B cell (primary cell): ENCODE measurements around the gene JPT1. TPM values are rescaled to one million over a fixed set of nuclear protein-coding genes. Genes with fewer than 3 reads are reported as not detected.
A peak's percentile ranks its signal among the peaks of the same experiment; 100 is the strongest.

Source experiments
- ATAC-seq: fragments of 200-7000 bp; cut with Tn5 transposase; one replicate; pipeline ENCODE4 v1.10.0; 2021; ENCODE audit warnings: low read depth, mild to moderate bottlenecking, moderate number of reproducible peaks, moderate library complexity
- CTCF ChIA-PET: fragments of 350-600 bp; sonication (Branson Sonifier 250); formaldehyde crosslinking; loops from one replicate; lab custom pipeline; 2021; ENCODE audit warnings: antibody characterized with exemption, inconsistent platforms; lab: Charles Lee
- POLR2A ChIA-PET: fragments of 350-600 bp; sonication (Branson Sonifier 250); formaldehyde crosslinking; loops from one replicate; lab custom pipeline; 2021; ENCODE audit warnings: antibody characterized with exemption; lab: Charles Lee
- DNase-seq: peaks from one replicate; pipeline ENCODE4 v3.0.0; 2013
- H2AFZ ChIP-seq: 2 replicates; pipeline ENCODE4 v1.6.1; 2012; ENCODE audit warnings: mild to moderate bottlenecking, low read depth, low read length; ENCODE audit not compliant: insufficient read depth, poor library complexity, severe bottlenecking
- H3K27ac ChIP-seq, 2 donors: 1 replicate in 1 of 2; 2 replicates in 1 of 2; pipeline ENCODE4 v1.5.1; 2012 to 2013; ENCODE audit warnings: low read length in 2 of 2, mild to moderate bottlenecking in 2 of 2, moderate library complexity in 1 of 2
- H3K27me3 ChIP-seq, 4 experiments: fragments of 200-600 bp in 1 of 4; sonication (generic) in 1 of 4; replicated peaks in 1 of 4; 1 replicate in 2 of 4; 2 replicates in 2 of 4; pipeline versions ENCODE4 v1.6.1 to v1.7.0; 2013 to 2016; ENCODE audit warnings: low read length in 3 of 4, mild to moderate bottlenecking in 2 of 4, mixed read lengths in 1 of 4, moderate library complexity in 1 of 4; ENCODE audit not compliant: insufficient read depth in 4 of 4, control insufficient read depth in 3 of 4; ENCODE audit errors: control extremely low read depth in 1 of 4
- H3K36me3 ChIP-seq, 2 experiments: replicated peaks in 1 of 2; 1 replicate in 1 of 2; 2 replicates in 1 of 2; pipeline versions ENCODE4 v1.6.1 to v1.7.1; 2013; ENCODE audit warnings: low read length in 1 of 2; ENCODE audit not compliant: insufficient read depth in 2 of 2, control insufficient read depth in 1 of 2; ENCODE audit errors: control extremely low read depth in 1 of 2, extremely low read depth in 1 of 2
- H3K4me1 ChIP-seq, 2 donors: fragments of 200-600 bp in 1 of 2; sonication (generic) in 1 of 2; 1 replicate in 1 of 2; 2 replicates in 1 of 2; pipeline versions ENCODE4 v1.5.1 to v1.6.1; 2013 to 2017; ENCODE audit warnings: low read length in 2 of 2; ENCODE audit not compliant: control insufficient read depth in 2 of 2, insufficient read depth in 2 of 2
- H3K4me2 ChIP-seq: replicated peaks from 2 replicates; pipeline ENCODE3; 2012; ENCODE audit warnings: mild to moderate bottlenecking, low read depth, low read length; ENCODE audit not compliant: poor library complexity, severe bottlenecking
- H3K4me3 ChIP-seq, 5 experiments: fragments of 200-600 bp in 1 of 5; sonication (generic) in 1 of 5; 1 replicate in 3 of 5; 2 replicates in 2 of 5; pipeline versions ENCODE4 v1.5.1 to v1.7.0; 2011 to 2016; ENCODE audit warnings: low read length in 4 of 5, mild to moderate bottlenecking in 4 of 5, low read depth in 2 of 5, control low read depth in 1 of 5, moderate library complexity in 1 of 5; ENCODE audit not compliant: insufficient read depth in 1 of 5; ENCODE audit errors: control extremely low read depth in 1 of 5, extremely low read depth in 1 of 5
- H3K79me2 ChIP-seq: fragments of 200-600 bp; sonication (generic); one replicate; pipeline ENCODE4 v1.6.0; 2016; ENCODE audit warnings: low read length; ENCODE audit not compliant: control insufficient read depth, insufficient read depth
- H3K9ac ChIP-seq: fragments of 200-600 bp; sonication (generic); 2 replicates; pipeline ENCODE4 v1.6.1; 2017; ENCODE audit warnings: mild to moderate bottlenecking, low read length, moderate library complexity
- H3K9me3 ChIP-seq, 3 donors: one replicate each; pipeline versions ENCODE4 v1.6.1 to v1.7.1; 2013; ENCODE audit warnings: low read length in 2 of 3; ENCODE audit not compliant: control insufficient read depth in 2 of 3, insufficient read depth in 1 of 3; ENCODE audit errors: control extremely low read depth in 1 of 3
- H4K20me1 ChIP-seq: 2 replicates; pipeline ENCODE4 v1.6.0; 2012; ENCODE audit warnings: mild to moderate bottlenecking, low read length; ENCODE audit not compliant: insufficient read depth, control insufficient read depth, poor library complexity, severe bottlenecking
- H3K27ac Mint-ChIP-seq: one replicate; pipeline ENCODE4 v1.8.0; 2021; ENCODE audit warnings: mixed read lengths
- H3K27me3 Mint-ChIP-seq: one replicate; pipeline ENCODE4 v1.8.0; 2021; ENCODE audit warnings: mixed read lengths
- H3K4me1 Mint-ChIP-seq: one replicate; pipeline ENCODE4 v1.8.0; 2021; ENCODE audit warnings: mixed read lengths
- H3K4me3 Mint-ChIP-seq: one replicate; pipeline ENCODE4 v1.8.0; 2021; ENCODE audit warnings: mixed read lengths
- H3K9me3 Mint-ChIP-seq: one replicate; pipeline ENCODE4 v1.8.0; 2022; ENCODE audit warnings: mixed read lengths; ENCODE audit not compliant: insufficient read depth
- EZH2 ChIP-seq: IDR thresholded peaks from 2 replicates; pipeline ENCODE4 v1.6.1; 2012; ENCODE audit warnings: borderline replicate concordance, low read depth, mild to moderate bottlenecking, moderate library complexity, low read length; ENCODE audit not compliant: insufficient read depth, poor library complexity, severe bottlenecking
- WGBS: methylation state at CpG from one replicate; pipeline ENCODE4 v1.1.5; 2013; ENCODE audit warnings: missing lambda C conversion rate; ENCODE audit not compliant: insufficient coverage; 5-methylcytosine and 5-hydroxymethylcytosine counted together
- intact Hi-C: fragments of 100-400 bp; cut with micrococcal nuclease; formaldehyde crosslinking; loops from one replicate; pipeline ENCODE4 v1.10.0; 2022
- polyA plus RNA-seq: library from polyadenylated mRNA; depleted of rRNA; stranded (reverse); fragments of >200 nt; gene quantifications from 2 replicates; pipeline ENCODE4 v1.2.3, GENCODE V29; 2012
- total RNA-seq, 2 donors: library from RNA; stranded (reverse); fragments of 120-200 nt in 1 of 2; gene quantifications; 1 replicate in 1 of 2; 2 replicates in 1 of 2; pipeline versions ENCODE4 v1.2.3 to v1.2.4, GENCODE V29; 2013 to 2022
- TF ChIP-seq, protein P1 (sequence below): fragments of 200-600 bp; IDR thresholded peaks from one replicate; pipeline ENCODE4 v1.8.0; 2022; ENCODE audit warnings: antibody characterized with exemption, mild to moderate bottlenecking

JPT1 gene
- total and polyA plus RNA-seq, 2 donors (not counting 1 experiment from before 2014, with no cell fraction given), result 34.8 to 37.6 TPM

DNA sequence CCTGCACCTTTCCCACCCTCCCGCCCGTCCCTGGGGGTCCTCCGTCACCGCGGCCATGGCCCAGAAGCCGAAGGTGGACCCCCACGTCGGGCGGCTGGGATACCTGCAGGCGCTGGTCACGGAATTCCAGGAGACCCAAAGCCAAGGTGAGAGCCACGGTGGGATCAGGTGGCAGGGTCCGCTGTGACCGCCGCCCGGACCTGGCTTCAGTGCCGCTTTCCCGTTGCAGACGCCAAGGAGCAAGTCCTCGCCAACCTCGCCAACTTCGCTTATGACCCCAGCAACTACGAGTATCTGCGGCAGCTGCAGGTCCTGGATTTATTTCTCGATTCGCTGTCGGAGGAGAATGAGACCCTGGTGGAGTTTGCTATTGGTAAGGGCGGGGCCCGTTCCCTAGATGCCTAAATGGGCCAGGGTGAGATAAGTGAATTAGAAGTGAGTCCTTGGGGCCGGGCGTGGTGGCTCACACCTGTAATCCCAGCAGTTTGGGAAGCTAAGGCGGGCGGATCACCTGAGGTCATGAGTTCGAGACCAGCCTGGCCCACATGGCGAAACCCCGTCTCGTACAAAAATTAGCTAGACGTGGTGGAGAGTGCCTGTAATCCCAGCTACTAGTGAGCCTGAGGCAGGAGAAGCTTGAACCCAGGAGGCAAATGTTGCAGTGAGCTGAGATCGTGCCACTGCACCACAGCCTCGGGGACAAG lies 43.9 kb downstream of the JPT1 start:
- Histone ChIP-seq H3K4me1 (peaks cover 33 to 37% of the 10 kb centered on the region in 2 donors), H3K4me3 (peak overlapping the region; percentile 80 to 94 (median 84)), H3K9ac (peak overlapping the region; percentile 76), H4K20me1 (no peaks in the 10 kb centered on the region), H3K4me2 (peak overlapping the region; percentile 98), H3K36me3 (no peaks in the 10 kb centered on the region), H2AFZ (peak overlapping the region; percentile 93), H3K9me3 (no peaks in the 10 kb centered on the region), H3K27me3 (peaks cover 0 to 2% (median 0%) of the 10 kb centered on the region in 4 experiments), H3K79me2 (peaks cover 20% of the 10 kb centered on the region), H3K27ac (peak overlapping the region in 1 of 2 donors; percentile 56)
- intact Hi-C loops, result no loop called here
- H3K4me1 Mint-ChIP-seq, result peaks cover 37% of the 10 kb centered on the region
- H3K27ac Mint-ChIP-seq, result peak overlapping the region; percentile 83
- ATAC-seq (no peak), DNase-seq (peak; percentile 51)
- ChIA-PET POLR2A (interaction anchor here (0.6 to 2.8 kb wide), 7 partner anchors 21 to 411 kb away, joined by 3 to 11 read pairs (median 4); partner anchors contain the start of genes NT5C and NUP85), CTCF (interaction anchor here (0.6 to 11.4 kb wide), 14 partner anchors 9 to 302 kb away, joined by 3 to 373 read pairs (median 4); partner anchors contain the start of genes MIF4GD, NT5C and NUP85)
- H3K9me3 Mint-ChIP-seq, result no peaks in the 10 kb centered on the region
- H3K4me3 Mint-ChIP-seq, result peak overlapping the region; percentile 90
- H3K27me3 Mint-ChIP-seq, result no peaks in the 10 kb centered on the region
- TF ChIP-seq EZH2, result no peak
- TF ChIP-seq, protein P1, sequence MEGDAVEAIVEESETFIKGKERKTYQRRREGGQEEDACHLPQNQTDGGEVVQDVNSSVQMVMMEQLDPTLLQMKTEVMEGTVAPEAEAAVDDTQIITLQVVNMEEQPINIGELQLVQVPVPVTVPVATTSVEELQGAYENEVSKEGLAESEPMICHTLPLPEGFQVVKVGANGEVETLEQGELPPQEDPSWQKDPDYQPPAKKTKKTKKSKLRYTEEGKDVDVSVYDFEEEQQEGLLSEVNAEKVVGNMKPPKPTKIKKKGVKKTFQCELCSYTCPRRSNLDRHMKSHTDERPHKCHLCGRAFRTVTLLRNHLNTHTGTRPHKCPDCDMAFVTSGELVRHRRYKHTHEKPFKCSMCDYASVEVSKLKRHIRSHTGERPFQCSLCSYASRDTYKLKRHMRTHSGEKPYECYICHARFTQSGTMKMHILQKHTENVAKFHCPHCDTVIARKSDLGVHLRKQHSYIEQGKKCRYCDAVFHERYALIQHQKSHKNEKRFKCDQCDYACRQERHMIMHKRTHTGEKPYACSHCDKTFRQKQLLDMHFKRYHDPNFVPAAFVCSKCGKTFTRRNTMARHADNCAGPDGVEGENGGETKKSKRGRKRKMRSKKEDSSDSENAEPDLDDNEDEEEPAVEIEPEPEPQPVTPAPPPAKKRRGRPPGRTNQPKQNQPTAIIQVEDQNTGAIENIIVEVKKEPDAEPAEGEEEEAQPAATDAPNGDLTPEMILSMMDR, result no peak
- 23% methylated on average over 38 of the region's 40 CpGs for WGBS
